ENCODE data around the gene FANCI.

Gene FANCI

GRCh38 chr15:89283201-89283600, 39.4 kb downstream of the FANCI start:
- no peaks in the 10 kb centered on the region for H3K36me3 ChIP-seq (ENCODE audit: control insufficient read depth, insufficient read depth, low read length)
- no peak overlapping the region for H3K9ac ChIP-seq (ENCODE audit: low read length)
- H3K9me3 ChIP-seq (ENCODE audit: control insufficient read depth, low read length) = no peaks in the 10 kb centered on the region
- no peak overlapping the region for H3K4me3 ChIP-seq (ENCODE audit: low read length)
- no peaks in the 10 kb centered on the region for H3K4me1 ChIP-seq (ENCODE audit: control insufficient read depth, insufficient read depth, low read length)
- H3K27me3 ChIP-seq (ENCODE audit: control insufficient read depth, insufficient read depth, low read length) = no peaks in the 10 kb centered on the region

GRCh38 chr15:89291934-89292438, 48.2 kb downstream of the FANCI start:
- Histone ChIP-seq H3K4me3 (ENCODE audit: low read length) (no peak overlapping the region), H3K27me3 (ENCODE audit: control insufficient read depth, insufficient read depth, low read length) (no peaks in the 10 kb centered on the region), H3K9ac (ENCODE audit: low read length) (no peak overlapping the region), H3K4me1 (ENCODE audit: control insufficient read depth, insufficient read depth, low read length) (no peaks in the 10 kb centered on the region), H3K36me3 (ENCODE audit: control insufficient read depth, insufficient read depth, low read length) (no peaks in the 10 kb centered on the region), H3K9me3 (ENCODE audit: control insufficient read depth, low read length) (no peaks in the 10 kb centered on the region)

- Histone ChIP-seq H3K27me3 (ENCODE audit: control insufficient read depth, insufficient read depth, low read length) (no peaks in the 10 kb centered on the region), H3K36me3 (ENCODE audit: control insufficient read depth, insufficient read depth, low read length) (no peaks in the 10 kb centered on the region), H3K9ac (ENCODE audit: low read length) (no peak overlapping the region), H3K4me1 (ENCODE audit: control insufficient read depth, insufficient read depth, low read length) (no peaks in the 10 kb centered on the region), H3K9me3 (ENCODE audit: control insufficient read depth, low read length) (no peaks in the 10 kb centered on the region), H3K4me3 (ENCODE audit: low read length) (no peak overlapping the region)
Observed at GRCh38 chr15:89293012-89293411, 49.2 kb downstream of the FANCI start.

GRCh38 chr15:89299896-89300295, 56.1 kb downstream of the FANCI start:
- Histone ChIP-seq H3K4me1 (ENCODE audit: control insufficient read depth, insufficient read depth, low read length) (no peaks in the 10 kb centered on the region), H3K9me3 (ENCODE audit: control insufficient read depth, low read length) (no peaks in the 10 kb centered on the region), H3K9ac (ENCODE audit: low read length) (no peak overlapping the region), H3K27me3 (ENCODE audit: control insufficient read depth, insufficient read depth, low read length) (no peaks in the 10 kb centered on the region), H3K36me3 (ENCODE audit: control insufficient read depth, insufficient read depth, low read length) (no peaks in the 10 kb centered on the region), H3K4me3 (ENCODE audit: low read length) (no peak overlapping the region)

- no peak overlapping the region for H3K4me3 ChIP-seq (ENCODE audit: low read length)
- no peaks in the 10 kb centered on the region for H3K36me3 ChIP-seq (ENCODE audit: control insufficient read depth, insufficient read depth, low read length)
- H3K4me1 ChIP-seq (ENCODE audit: control insufficient read depth, insufficient read depth, low read length) = no peaks in the 10 kb centered on the region
- no peak overlapping the region for H3K9ac ChIP-seq (ENCODE audit: low read length)
- no peaks in the 10 kb centered on the region for H3K9me3 ChIP-seq (ENCODE audit: control insufficient read depth, low read length)
- no peaks in the 10 kb centered on the region for H3K27me3 ChIP-seq (ENCODE audit: control insufficient read depth, insufficient read depth, low read length)
Observed at GRCh38 chr15:89301304-89302089, 57.7 kb downstream of the FANCI start.

GRCh38 chr15:89303986-89304385, 60.2 kb downstream of the FANCI start:
- Histone ChIP-seq H3K27me3 (ENCODE audit: control insufficient read depth, insufficient read depth, low read length) (no peaks in the 10 kb centered on the region), H3K9ac (ENCODE audit: low read length) (no peak overlapping the region), H3K4me3 (ENCODE audit: low read length) (no peak overlapping the region), H3K9me3 (ENCODE audit: control insufficient read depth, low read length) (no peaks in the 10 kb centered on the region), H3K36me3 (ENCODE audit: control insufficient read depth, insufficient read depth, low read length) (no peaks in the 10 kb centered on the region), H3K4me1 (ENCODE audit: control insufficient read depth, insufficient read depth, low read length) (no peaks in the 10 kb centered on the region)

- no peaks in the 10 kb centered on the region for H3K27me3 ChIP-seq (ENCODE audit: control insufficient read depth, insufficient read depth, low read length)
- H3K4me1 ChIP-seq (ENCODE audit: control insufficient read depth, insufficient read depth, low read length) = no peaks in the 10 kb centered on the region
- H3K9ac ChIP-seq (ENCODE audit: low read length) = no peak overlapping the region
- H3K4me3 ChIP-seq (ENCODE audit: low read length) = no peak overlapping the region
- H3K36me3 ChIP-seq (ENCODE audit: control insufficient read depth, insufficient read depth, low read length) = no peaks in the 10 kb centered on the region
- no peaks in the 10 kb centered on the region for H3K9me3 ChIP-seq (ENCODE audit: control insufficient read depth, low read length)
Observed at GRCh38 chr15:89305395-89305794, 61.6 kb downstream of the FANCI start.

- no peak overlapping the region for H3K9ac ChIP-seq (ENCODE audit: low read length)
- H3K9me3 ChIP-seq (ENCODE audit: control insufficient read depth, low read length) = no peaks in the 10 kb centered on the region
- H3K4me1 ChIP-seq (ENCODE audit: control insufficient read depth, insufficient read depth, low read length) = no peaks in the 10 kb centered on the region
- H3K27me3 ChIP-seq (ENCODE audit: control insufficient read depth, insufficient read depth, low read length) = no peaks in the 10 kb centered on the region
- H3K4me3 ChIP-seq (ENCODE audit: low read length) = no peak overlapping the region
- no peaks in the 10 kb centered on the region for H3K36me3 ChIP-seq (ENCODE audit: control insufficient read depth, insufficient read depth, low read length)
Observed at GRCh38 chr15:89307046-89307587, 63.3 kb downstream of the FANCI start.

GRCh38 chr15:89307791-89308190, 64.0 kb downstream of the FANCI start:
- H3K9ac ChIP-seq (ENCODE audit: low read length) = no peak overlapping the region
- no peak overlapping the region for H3K4me3 ChIP-seq (ENCODE audit: low read length)
- H3K27me3 ChIP-seq (ENCODE audit: control insufficient read depth, insufficient read depth, low read length) = no peaks in the 10 kb centered on the region
- H3K9me3 ChIP-seq (ENCODE audit: control insufficient read depth, low read length) = no peaks in the 10 kb centered on the region
- no peaks in the 10 kb centered on the region for H3K36me3 ChIP-seq (ENCODE audit: control insufficient read depth, insufficient read depth, low read length)
- no peaks in the 10 kb centered on the region for H3K4me1 ChIP-seq (ENCODE audit: control insufficient read depth, insufficient read depth, low read length)

GRCh38 chr15:89308236-89308635, 64.5 kb downstream of the FANCI start:
- Histone ChIP-seq H3K9ac (ENCODE audit: low read length) (no peak overlapping the region), H3K27me3 (ENCODE audit: control insufficient read depth, insufficient read depth, low read length) (no peaks in the 10 kb centered on the region), H3K4me1 (ENCODE audit: control insufficient read depth, insufficient read depth, low read length) (no peaks in the 10 kb centered on the region), H3K4me3 (ENCODE audit: low read length) (no peak overlapping the region), H3K9me3 (ENCODE audit: control insufficient read depth, low read length) (no peaks in the 10 kb centered on the region), H3K36me3 (ENCODE audit: control insufficient read depth, insufficient read depth, low read length) (no peaks in the 10 kb centered on the region)

GRCh38 chr15:89309993-89310392, 66.2 kb downstream of the FANCI start:
- H3K4me3 ChIP-seq (ENCODE audit: low read length) = no peak overlapping the region
- H3K9me3 ChIP-seq (ENCODE audit: control insufficient read depth, low read length) = no peaks in the 10 kb centered on the region
- H3K4me1 ChIP-seq (ENCODE audit: control insufficient read depth, insufficient read depth, low read length) = no peaks in the 10 kb centered on the region
- H3K36me3 ChIP-seq (ENCODE audit: control insufficient read depth, insufficient read depth, low read length) = peaks cover under 1% of the 10 kb centered on the region
- no peak overlapping the region for H3K9ac ChIP-seq (ENCODE audit: low read length)
- H3K27me3 ChIP-seq (ENCODE audit: control insufficient read depth, insufficient read depth, low read length) = no peaks in the 10 kb centered on the region

- Histone ChIP-seq H3K4me1 (ENCODE audit: control insufficient read depth, insufficient read depth, low read length) (no peaks in the 10 kb centered on the region), H3K9me3 (ENCODE audit: control insufficient read depth, low read length) (no peaks in the 10 kb centered on the region), H3K36me3 (ENCODE audit: control insufficient read depth, insufficient read depth, low read length) (peaks cover 14% of the 10 kb centered on the region), H3K9ac (ENCODE audit: low read length) (no peak overlapping the region), H3K4me3 (ENCODE audit: low read length) (no peak overlapping the region), H3K27me3 (ENCODE audit: control insufficient read depth, insufficient read depth, low read length) (no peaks in the 10 kb centered on the region)
Observed at GRCh38 chr15:89315375-89315929, 71.7 kb downstream of the FANCI start.
